Keratinocyte (primary cell): ENCODE measurements around the gene SPDYA. TPM values are rescaled to one million over a fixed set of nuclear protein-coding genes. Genes with fewer than 3 reads are reported as not detected.

ENCODE experiments used
- DNase-seq: peaks from one replicate; pipeline ENCODE4 v3.0.0-alpha.2; 2011; ENCODE audit warnings: low read depth, missing footprints, low spot score
- FAIRE-seq: peaks from 2 replicates; lab custom pipeline; 2011; peaks lifted over from hg19 to GRCh38; lab: Jason Lieb, UNC
- H2AFZ ChIP-seq: 2 replicates; pipeline ENCODE4 v1.6.0; 2012; ENCODE audit warnings: low read length, control low read depth, inconsistent platforms; ENCODE audit not compliant: control insufficient read depth
- H3K27ac ChIP-seq: 2 replicates; pipeline ENCODE4 v1.5.1; 2011; ENCODE audit warnings: low read length; ENCODE audit not compliant: control insufficient read depth, insufficient read depth
- H3K27me3 ChIP-seq: 3 replicates; pipeline ENCODE4 v1.6.0; 2011; ENCODE audit warnings: low read length; ENCODE audit not compliant: control insufficient read depth, insufficient read depth; ENCODE audit errors: extremely low read depth
- H3K36me3 ChIP-seq, 2 experiments: 2 replicates in 1 of 2; 3 replicates in 1 of 2; pipeline ENCODE4 v1.5.1; 2011; ENCODE audit warnings: low read length in 2 of 2, mild to moderate bottlenecking in 1 of 2; ENCODE audit not compliant: control insufficient read depth in 2 of 2, insufficient read depth in 2 of 2; ENCODE audit errors: extremely low read depth in 1 of 2
- H3K4me1 ChIP-seq: 3 replicates; pipeline ENCODE4 v1.5.1; 2011; ENCODE audit warnings: low read length; ENCODE audit not compliant: control insufficient read depth, insufficient read depth; ENCODE audit errors: extremely low read depth
- H3K4me2 ChIP-seq: 3 replicates; pipeline ENCODE4 v1.6.0; 2011; ENCODE audit warnings: low read depth, low read length; ENCODE audit not compliant: control insufficient read depth, insufficient read depth; ENCODE audit errors: extremely low read depth
- H3K4me3 ChIP-seq, 3 experiments: fragments of 200-600 bp in 1 of 3; sonication (generic) in 1 of 3; 2 replicates in 2 of 3; 3 replicates in 1 of 3; pipeline ENCODE4 v1.5.1; 2011 to 2016; ENCODE audit warnings: low read length in 3 of 3, mild to moderate bottlenecking in 3 of 3, control low read depth in 2 of 3, inconsistent platforms in 1 of 3, low read depth in 1 of 3, mixed read lengths in 1 of 3, mixed run types in 1 of 3, moderate library complexity in 1 of 3; ENCODE audit not compliant: control insufficient read depth in 2 of 3, insufficient read depth in 2 of 3; ENCODE audit errors: extremely low read depth in 1 of 3
- H3K79me2 ChIP-seq: 2 replicates; pipeline ENCODE4 v1.6.0; 2012; ENCODE audit warnings: low read length; ENCODE audit not compliant: control insufficient read depth, insufficient read depth
- H3K9ac ChIP-seq: 3 replicates; pipeline ENCODE4 v1.6.0; 2011; ENCODE audit warnings: low read length; ENCODE audit not compliant: control insufficient read depth, insufficient read depth; ENCODE audit errors: extremely low read depth
- H3K9me1 ChIP-seq: 3 replicates; pipeline ENCODE4 v1.6.0; 2011; ENCODE audit warnings: low read length; ENCODE audit not compliant: control insufficient read depth, insufficient read depth; ENCODE audit errors: extremely low read depth
- H3K9me3 ChIP-seq: 2 replicates; pipeline ENCODE4 v1.5.1; 2012; ENCODE audit warnings: low read depth, low read length; ENCODE audit not compliant: control insufficient read depth
- H4K20me1 ChIP-seq: 3 replicates; pipeline ENCODE4 v1.6.0; 2011; ENCODE audit warnings: low read length; ENCODE audit not compliant: control insufficient read depth, insufficient read depth; ENCODE audit errors: extremely low read depth
- CTCF ChIP-seq, 3 experiments: IDR thresholded peaks in 1 of 3; conservative IDR thresholded peaks in 1 of 3; optimal IDR thresholded peaks in 1 of 3; 2 replicates in 2 of 3; 3 replicates in 1 of 3; pipeline versions ENCODE3 to v1.5.1; 2011; ENCODE audit warnings: low read length in 3 of 3, mild to moderate bottlenecking in 3 of 3, moderate library complexity in 2 of 3, control low read depth in 1 of 3, inconsistent platforms in 1 of 3; ENCODE audit not compliant: insufficient read depth in 2 of 3; ENCODE audit errors: extremely low read depth in 1 of 3
- EZH2 ChIP-seq: IDR thresholded peaks from one replicate; pipeline ENCODE4 v1.6.1; 2012; ENCODE audit warnings: inconsistent platforms, mild to moderate bottlenecking, low read length, moderate library complexity
- dilution Hi-C: fragments of 300-500 bp; cut with MboI; formaldehyde crosslinking; loops from one replicate; pipeline ENCODE4 v1.7.0; 2020; ENCODE audit warnings: low sequenced_read_pairs; ENCODE audit not compliant: extremely low pct_ligation_motif_present
- polyA plus RNA-seq, 5 experiments: library from polyadenylated mRNA; depleted of rRNA in 3 of 5; stranded (reverse) in 3 of 5; stranded (forward) in 1 of 5; unstranded in 1 of 5; fragments of >200 nt; gene quantifications; 1 replicate in 1 of 5; 2 replicates in 3 of 5; 3 replicates in 1 of 5; pipeline versions ENCODE4 v1.2.1 to v1.2.3, GENCODE V29; 2011 to 2012; ENCODE audit warnings: missing spikeins in 2 of 5, low read depth in 1 of 5, low replicate concordance in 1 of 5

Gene SPDYA
- polyA plus RNA-seq, 1 donor (not counting 4 experiments of a cell fraction or from before 2014, with no cell fraction given): 0.37 TPM

- H4K20me1 ChIP-seq: peaks cover 32% of the 10 kb centered on the region
- DNase-seq: no peak
These were observed 45.5 kb upstream of the SPDYA start for GRCh38 chr2:28764909-28765711.

GRCh38 chr2:28766070-28766469, 44.6 kb upstream of the SPDYA start:
- Histone ChIP-seq H2AFZ (no peak overlapping the region), H3K36me3 (peaks cover 0 to 10% of the 10 kb centered on the region in 2 experiments), H3K9ac (no peak overlapping the region), H3K4me1 (peaks cover 19% of the 10 kb centered on the region), H3K27me3 (no peaks in the 10 kb centered on the region), H3K4me3 (no peak overlapping the region), H4K20me1 (peaks cover 28% of the 10 kb centered on the region), H3K9me1 (peaks cover 2% of the 10 kb centered on the region), H3K4me2 (no peak overlapping the region), H3K27ac (no peak overlapping the region), H3K9me3 (no peaks in the 10 kb centered on the region), H3K79me2 (peaks cover 99% of the 10 kb centered on the region)
- FAIRE-seq (no peak), DNase-seq (no peak)
- dilution Hi-C loops: no loop called here
- TF ChIP-seq CTCF (optimal IDR thresholded peaks at IDR 0.05 in 1 of 3, IDR thresholded peaks at IDR 0.05 in 1 of 3, conservative IDR thresholded peaks at IDR 0.05 in 1 of 3; ENCODE audit: extremely low read depth in 1 of 3, insufficient read depth in 2 of 3, low read length in 3 of 3) (no peak), EZH2 (no peak)

More at GRCh38 chr2:28764909-28765711, 45.5 kb upstream of the SPDYA start:
- no peak overlapping the region for H3K4me3 ChIP-seq
- peaks cover 99% of the 10 kb centered on the region for H3K79me2 ChIP-seq
- FAIRE-seq: no peak
- TF ChIP-seq CTCF (optimal IDR thresholded peaks at IDR 0.05 in 1 of 3, IDR thresholded peaks at IDR 0.05 in 1 of 3, conservative IDR thresholded peaks at IDR 0.05 in 1 of 3; ENCODE audit: extremely low read depth in 1 of 3, insufficient read depth in 2 of 3, low read length in 3 of 3): no peak
- no peak for TF ChIP-seq EZH2
- H3K27ac ChIP-seq: peak overlapping the region; percentile 37
- H3K9ac ChIP-seq: no peak overlapping the region
- peaks cover 0 to 17% of the 10 kb centered on the region in 2 experiments for H3K36me3 ChIP-seq
- H2AFZ ChIP-seq: no peak overlapping the region
- peak overlapping the region; percentile 42 for H3K4me2 ChIP-seq
- H3K4me1 ChIP-seq: peaks cover 19% of the 10 kb centered on the region
- dilution Hi-C loops: no loop called here
- no peaks in the 10 kb centered on the region for H3K9me3 ChIP-seq
- no peaks in the 10 kb centered on the region for H3K27me3 ChIP-seq
- H3K9me1 ChIP-seq: peaks cover 2% of the 10 kb centered on the region
